Stimulated activated CD8-positive, alpha-beta memory T cell treated with anti-CD3 and anti-CD28 coated beads, Interleukin-7, amount 100 ng/mL, for 48 hours (primary cell): ENCODE measurements around the gene SMYD1.
"Not testable (repeated sequence)": the region's sequence is repeated elsewhere in the genome, so short reads cannot be mapped to it uniquely, and the experiment has no call there.

ENCODE experiments used
- DNase-seq, 2 donors: peaks; one replicate each; pipeline ENCODE4 v3.0.0-alpha.2; 2020; ENCODE audit warnings: low read depth in 1 of 2; ENCODE audit errors: extremely low read depth in 1 of 2

Gene SMYD1

GRCh38 chr2:88067598-88067997 lies at the start of gene SMYD1:
TSS of gene SMYD1 (plus strand) at chr2:88067825. CDS start at chr2:88067865, 40 bp downstream.
- DNase-seq, result no peak

- not testable (repeated sequence) for DNase-seq
Observed at GRCh38 chr2:88018077-88018805, 49.4 kb upstream of the SMYD1 start.

- DNase-seq, result no peak
Observed at GRCh38 chr2:88018909-88019308, 48.7 kb upstream of the SMYD1 start.

- no peak for DNase-seq
Observed at GRCh38 chr2:88019985-88020384, 47.6 kb upstream of the SMYD1 start.

GRCh38 chr2:88022669-88022921 lies 45.0 kb upstream of the SMYD1 start:
- no peak for DNase-seq

GRCh38 chr2:88024509-88024908 lies 43.1 kb upstream of the SMYD1 start:
- DNase-seq, result no peak

- no peak for DNase-seq
Observed at GRCh38 chr2:88027697-88028389, 39.8 kb upstream of the SMYD1 start.

- no peak for DNase-seq
Observed at GRCh38 chr2:88028931-88029330, 38.7 kb upstream of the SMYD1 start.

GRCh38 chr2:88032070-88032702 lies 35.4 kb upstream of the SMYD1 start:
- DNase-seq, result no peak

GRCh38 chr2:88036182-88036581 lies 31.4 kb upstream of the SMYD1 start:
- DNase-seq, result no peak

GRCh38 chr2:88036606-88037005 lies 31.0 kb upstream of the SMYD1 start:
- DNase-seq, result no peak

GRCh38 chr2:88038263-88039105 lies 29.1 kb upstream of the SMYD1 start:
- DNase-seq, result no peak

- no peak for DNase-seq
Observed at GRCh38 chr2:88042476-88042875, 25.1 kb upstream of the SMYD1 start.

GRCh38 chr2:88045561-88045960 lies 22.1 kb upstream of the SMYD1 start:
- not testable (repeated sequence) for DNase-seq

- no peak for DNase-seq
Observed at GRCh38 chr2:88048541-88048940, 19.1 kb upstream of the SMYD1 start.

- no peak for DNase-seq
Observed at GRCh38 chr2:88049622-88050021, 18.0 kb upstream of the SMYD1 start.

- no peak for DNase-seq
Observed at GRCh38 chr2:88051792-88052191, 15.8 kb upstream of the SMYD1 start.

GRCh38 chr2:88053296-88053695 lies 14.3 kb upstream of the SMYD1 start:
- no peak for DNase-seq

GRCh38 chr2:88053934-88054781 lies 13.5 kb upstream of the SMYD1 start:
- DNase-seq, result no peak

- DNase-seq, result no peak
Observed at GRCh38 chr2:88054782-88055370, 12.7 kb upstream of the SMYD1 start.
